Neuronal stem cell (in vitro differentiated cells): ENCODE data around the gene RANBP3.
"Not testable (repeated sequence)": the region's sequence is repeated elsewhere in the genome, so short reads cannot be mapped to it uniquely, and the experiment has no call there.

ENCODE experiments used
- DNase-seq: peaks from one replicate; pipeline ENCODE4 v3.0.0-alpha.2; 2013; ENCODE audit warnings: low spot score
- H2AFZ ChIP-seq: one replicate; pipeline ENCODE4 v1.6.1; 2013; ENCODE audit warnings: mild to moderate bottlenecking, low read length, inconsistent platforms
- H2AK5ac ChIP-seq: 2 replicates; pipeline ENCODE4 v1.6.1; 2013; ENCODE audit warnings: low read depth, mild to moderate bottlenecking, inconsistent platforms, low read length, moderate library complexity, mixed read lengths
- H2BK120ac ChIP-seq: 2 replicates; pipeline ENCODE4 v1.6.1; 2013; ENCODE audit warnings: low read depth, mild to moderate bottlenecking, inconsistent platforms, low read length, moderate library complexity, mixed read lengths
- H2BK12ac ChIP-seq: one replicate; pipeline ENCODE4 v1.6.1; 2013; ENCODE audit warnings: low read length, inconsistent platforms
- H2BK15ac ChIP-seq: 2 replicates; pipeline ENCODE4 v1.6.1; 2013; ENCODE audit warnings: mild to moderate bottlenecking, low read length, inconsistent platforms, mixed read lengths
- H2BK5ac ChIP-seq: one replicate; pipeline ENCODE4 v1.6.1; 2013; ENCODE audit warnings: inconsistent platforms, mild to moderate bottlenecking, low read length, moderate library complexity
- H3K14ac ChIP-seq: one replicate; pipeline ENCODE4 v1.6.1; 2013; ENCODE audit warnings: low read length, inconsistent platforms
- H3K18ac ChIP-seq: 2 replicates; pipeline ENCODE4 v1.6.1; 2013; ENCODE audit warnings: low read length, inconsistent platforms
- H3K23ac ChIP-seq: 2 replicates; pipeline ENCODE4 v1.6.1; 2013; ENCODE audit warnings: low read depth, mild to moderate bottlenecking, mixed read lengths, low read length, inconsistent platforms; ENCODE audit not compliant: poor library complexity
- H3K27ac ChIP-seq: replicated peaks from 3 replicates; pipeline ENCODE4 v1.5.1; 2013; ENCODE audit warnings: low read length, inconsistent platforms
- H3K27me3 ChIP-seq, 3 experiments: 2 replicates each; pipeline ENCODE4 v1.6.1; 2013; ENCODE audit warnings: low read length in 3 of 3, mild to moderate bottlenecking in 2 of 3, inconsistent platforms in 1 of 3, low read depth in 1 of 3, mixed read lengths in 1 of 3, moderate library complexity in 1 of 3; ENCODE audit not compliant: control insufficient read depth in 3 of 3, insufficient read depth in 3 of 3
- H3K36me3 ChIP-seq, 2 donors: replicated peaks in 1 of 2; 2 replicates each; pipeline ENCODE4 v1.6.1; 2013; ENCODE audit warnings: low read length in 2 of 2; ENCODE audit not compliant: control insufficient read depth in 2 of 2, insufficient read depth in 2 of 2
- H3K4ac ChIP-seq: 2 replicates; pipeline ENCODE4 v1.6.1; 2013; ENCODE audit warnings: inconsistent platforms, mild to moderate bottlenecking, low read length, moderate library complexity
- H3K4me1 ChIP-seq, 2 donors: 1 replicate in 1 of 2; 2 replicates in 1 of 2; pipeline ENCODE4 v1.6.1; 2013; ENCODE audit warnings: low read length in 2 of 2, low read depth in 1 of 2; ENCODE audit not compliant: control insufficient read depth in 2 of 2, insufficient read depth in 1 of 2
- H3K4me2 ChIP-seq: one replicate; pipeline ENCODE4 v1.6.1; 2013; ENCODE audit warnings: mild to moderate bottlenecking, low read length, inconsistent platforms; ENCODE audit not compliant: insufficient read depth, poor library complexity, severe bottlenecking
- H3K4me3 ChIP-seq, 2 donors: 2 replicates each; pipeline ENCODE4 v1.5.1; 2013; ENCODE audit warnings: low read length in 2 of 2, mild to moderate bottlenecking in 2 of 2, inconsistent platforms in 1 of 2, moderate library complexity in 1 of 2
- H3K79me1 ChIP-seq: one replicate; pipeline ENCODE4 v1.6.1; 2013; ENCODE audit warnings: low read depth, mild to moderate bottlenecking, inconsistent platforms, low read length, moderate library complexity
- H3K9ac ChIP-seq: one replicate; pipeline ENCODE4 v1.6.1; 2013; ENCODE audit warnings: mild to moderate bottlenecking, low read depth, low read length, inconsistent platforms; ENCODE audit not compliant: poor library complexity
- H3K9me3 ChIP-seq, 2 donors: replicated peaks in 1 of 2; 2 replicates each; pipeline versions ENCODE3 to v1.6.1; 2013; ENCODE audit warnings: low read length in 2 of 2, mild to moderate bottlenecking in 2 of 2, inconsistent platforms in 1 of 2, low read depth in 1 of 2, mixed read lengths in 1 of 2, moderate library complexity in 1 of 2; ENCODE audit not compliant: control insufficient read depth in 2 of 2, insufficient read depth in 1 of 2
- H4K8ac ChIP-seq: one replicate; pipeline ENCODE4 v1.6.1; 2013; ENCODE audit warnings: low read depth, mild to moderate bottlenecking, inconsistent platforms, low read length, moderate library complexity
- H4K91ac ChIP-seq: one replicate; pipeline ENCODE4 v1.6.1; 2013; ENCODE audit warnings: low read length, low read depth, mild to moderate bottlenecking, inconsistent platforms; ENCODE audit not compliant: poor library complexity
- WGBS, 2 donors: extraction: QIAGEN DNeasy Blood & Tissue Kit; methylation state at CpG; one replicate each; pipeline ENCODE4 v1.1.7; 2013; ENCODE audit warnings: missing lambda C conversion rate in 2 of 2, mixed read lengths in 1 of 2; ENCODE audit not compliant: insufficient read length in 2 of 2, insufficient replicate concordance in 1 of 2; ENCODE audit errors: extremely low coverage in 2 of 2; 5-methylcytosine and 5-hydroxymethylcytosine counted together

RANBP3 gene

GRCh38 chr19:5877882-5878281 lies 100.1 kb downstream of the RANBP3 start:
- H3K36me3 ChIP-seq: no peaks in the 10 kb centered on the region
- H2AK5ac ChIP-seq: peak overlapping the region; percentile 94
- peak; percentile 23 for DNase-seq
- H2BK120ac ChIP-seq: no peak overlapping the region
- no peak overlapping the region for H3K4me2 ChIP-seq
- H4K91ac ChIP-seq: no peak overlapping the region
- no peak overlapping the region for H2AFZ ChIP-seq
- peak overlapping the region; percentile 35 for H3K18ac ChIP-seq
- H3K27ac ChIP-seq: peak overlapping the region; percentile 71
- no peak overlapping the region for H3K14ac ChIP-seq
- no peak overlapping the region for H2BK12ac ChIP-seq
- no peak overlapping the region for H2BK5ac ChIP-seq
- H3K9me3 ChIP-seq: peaks cover 0 to 2% of the 10 kb centered on the region in 2 donors
- no peak overlapping the region for H3K4ac ChIP-seq
- H4K8ac ChIP-seq: no peak overlapping the region
- H3K23ac ChIP-seq: no peak overlapping the region
- no peak overlapping the region for H3K9ac ChIP-seq
- no peaks in the 10 kb centered on the region for H3K27me3 ChIP-seq
- H3K4me3 ChIP-seq: no peak overlapping the region
- peaks cover 20 to 21% of the 10 kb centered on the region in 2 donors for H3K4me1 ChIP-seq
- no peaks in the 10 kb centered on the region for H3K79me1 ChIP-seq
- no CpG with 5 or more reads among the region's 9 CpGs for WGBS, 2 donors
- peak overlapping the region; percentile 30 for H2BK15ac ChIP-seq

GRCh38 chr19:5877427-5877826 lies 100.5 kb downstream of the RANBP3 start:
- Histone ChIP-seq H3K4me1 (peaks cover 20 to 21% of the 10 kb centered on the region in 2 donors), H3K36me3 (no peaks in the 10 kb centered on the region), H3K18ac (peak overlapping the region; percentile 35), H2AK5ac (peak overlapping the region; percentile 94), H2BK120ac (no peak overlapping the region), H3K14ac (no peak overlapping the region), H3K4ac (no peak overlapping the region), H3K27me3 (no peaks in the 10 kb centered on the region), H3K27ac (peak overlapping the region; percentile 71), H2AFZ (no peak overlapping the region), H3K4me2 (no peak overlapping the region), H2BK5ac (no peak overlapping the region), H3K9me3 (peaks cover 0 to 2% of the 10 kb centered on the region in 2 donors), H3K23ac (no peak overlapping the region), H4K91ac (no peak overlapping the region), H3K79me1 (no peaks in the 10 kb centered on the region), H3K4me3 (no peak overlapping the region), H2BK15ac (peak overlapping the region; percentile 30), H4K8ac (no peak overlapping the region), H3K9ac (no peak overlapping the region), H2BK12ac (no peak overlapping the region)
- no CpG with 5 or more reads among the region's 8 CpGs for WGBS, 2 donors
- DNase-seq: no peak

GRCh38 chr19:5874496-5874895 lies 103.4 kb downstream of the RANBP3 start:
- H3K9me3 ChIP-seq, H2BK120ac ChIP-seq: not testable (repeated sequence)

GRCh38 chr19:5873617-5874199 lies 104.2 kb downstream of the RANBP3 start:
- H3K4ac ChIP-seq: no peak overlapping the region
- H3K23ac ChIP-seq: no peak overlapping the region
- H3K4me2 ChIP-seq: no peak overlapping the region
- DNase-seq: no peak
- no peaks in the 10 kb centered on the region for H3K36me3 ChIP-seq
- H3K14ac ChIP-seq: no peak overlapping the region
- H2AFZ ChIP-seq: no peak overlapping the region
- H3K9ac ChIP-seq: no peak overlapping the region
- peaks cover 2 to 14% of the 10 kb centered on the region in 2 donors for H3K4me1 ChIP-seq
- no peak overlapping the region for H2BK120ac ChIP-seq
- H2BK15ac ChIP-seq: no peak overlapping the region
- no peak overlapping the region for H3K27ac ChIP-seq
- no peak overlapping the region for H2BK12ac ChIP-seq
- H3K18ac ChIP-seq: no peak overlapping the region
- no peak overlapping the region for H4K8ac ChIP-seq
- H3K9me3 ChIP-seq: peaks cover 0 to 2% of the 10 kb centered on the region in 2 donors
- H3K4me3 ChIP-seq: peak overlapping the region in 1 of 2 donors; percentile 23
- H2BK5ac ChIP-seq: peak overlapping the region; percentile 45
- H3K79me1 ChIP-seq: no peaks in the 10 kb centered on the region
- no peak overlapping the region for H4K91ac ChIP-seq
- H2AK5ac ChIP-seq: no peak overlapping the region
- no CpG with 5 or more reads among the region's 12 CpGs for WGBS, 2 donors
- H3K27me3 ChIP-seq: no peaks in the 10 kb centered on the region

More at GRCh38 chr19:5874496-5874895, 103.4 kb downstream of the RANBP3 start:
- H3K27me3 ChIP-seq, H2BK5ac ChIP-seq, H2BK12ac ChIP-seq, H3K36me3 ChIP-seq, H4K8ac ChIP-seq, H3K4me2 ChIP-seq, H2AK5ac ChIP-seq, H3K4ac ChIP-seq, H3K27ac ChIP-seq, H3K9ac ChIP-seq, H3K14ac ChIP-seq, H2BK15ac ChIP-seq, H3K4me3 ChIP-seq, DNase-seq, H4K91ac ChIP-seq, H2AFZ ChIP-seq, H3K23ac ChIP-seq, H3K79me1 ChIP-seq: not testable (repeated sequence)
- Histone ChIP-seq H3K18ac (peak overlapping the region; percentile 38), H3K4me1 (peaks cover 2 to 14% of the 10 kb centered on the region in 2 donors)
- WGBS, 2 donors: no CpG with 5 or more reads among the region's 7 CpGs
